HG02870 (cell line): ENCODE measurements around the gene CPN2.

ENCODE experiments used
- ATAC-seq: cut with Tn5 transposase; IDR thresholded peaks from one replicate; pipeline ENCODE4 v1.9.1; 2021; ENCODE audit warnings: mild to moderate bottlenecking, moderate library complexity; ENCODE audit not compliant: unreplicated experiment

Gene CPN2

DNA sequence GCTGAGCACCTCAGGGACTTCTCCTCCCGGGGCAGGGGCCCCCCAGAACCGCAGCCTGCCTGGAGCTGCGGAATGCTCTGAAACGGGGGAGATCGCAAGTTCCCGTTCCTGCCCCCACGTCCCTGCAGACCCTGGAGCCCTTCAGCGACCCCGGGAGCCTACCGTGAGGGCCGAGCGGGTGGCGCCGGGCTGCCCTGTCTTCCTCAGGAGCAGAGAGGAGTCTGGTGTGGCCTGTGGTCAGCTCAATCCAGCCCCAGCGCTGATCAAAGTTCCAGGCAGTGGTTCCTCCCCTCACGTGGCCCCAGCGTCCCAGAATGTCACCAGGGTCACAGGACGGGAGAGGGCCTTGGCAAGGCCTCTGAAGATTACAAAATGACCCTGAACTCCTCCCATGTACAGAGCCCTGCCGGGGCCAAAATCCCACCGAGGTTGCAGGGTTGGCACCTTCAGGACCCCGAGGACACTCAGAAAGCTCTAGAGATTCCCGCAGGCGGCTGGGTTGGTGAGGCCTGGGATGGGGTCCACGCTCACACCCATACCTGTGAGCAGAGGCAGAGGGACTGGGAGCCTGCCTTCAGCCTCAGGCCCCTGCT, at the start of gene CPN2:
Gene CPN2 (minus strand): TSS at position 249 of the 593 bp plus-strand sequence. CDS start 8,626 bp downstream, outside the sequence.
- ATAC-seq = no peak

GRCh38 chr3:194399874-194400411, 48.8 kb upstream of the CPN2 start:
- ATAC-seq = no peak

DNA sequence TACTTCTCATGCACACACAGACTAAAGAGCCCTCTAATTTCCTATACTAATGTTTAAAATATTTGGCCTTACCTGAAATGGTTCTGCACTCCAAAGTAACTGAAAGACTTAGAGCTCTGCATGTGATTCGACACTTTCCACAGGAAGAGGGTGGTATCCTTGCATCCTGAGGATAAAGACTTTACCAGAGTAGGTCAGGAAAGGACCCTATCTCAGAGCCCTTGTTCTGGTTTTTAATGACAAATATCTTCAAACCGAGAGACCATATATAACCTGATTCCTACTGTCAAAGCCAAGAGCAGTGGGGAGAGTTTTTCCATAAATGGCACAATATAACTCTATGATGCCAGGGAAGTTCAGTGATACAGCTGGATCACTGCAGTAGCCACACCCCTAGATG, 48.0 kb upstream of the CPN2 start, which contains the start of gene GP5:
Gene GP5 (minus strand): TSS at position 101 of the 400 bp plus-strand sequence. CDS start 984 bp downstream, outside the sequence.
- no peak for ATAC-seq

GRCh38 chr3:194397757-194398312, 46.7 kb upstream of the CPN2 start:
- ATAC-seq = no peak

DNA sequence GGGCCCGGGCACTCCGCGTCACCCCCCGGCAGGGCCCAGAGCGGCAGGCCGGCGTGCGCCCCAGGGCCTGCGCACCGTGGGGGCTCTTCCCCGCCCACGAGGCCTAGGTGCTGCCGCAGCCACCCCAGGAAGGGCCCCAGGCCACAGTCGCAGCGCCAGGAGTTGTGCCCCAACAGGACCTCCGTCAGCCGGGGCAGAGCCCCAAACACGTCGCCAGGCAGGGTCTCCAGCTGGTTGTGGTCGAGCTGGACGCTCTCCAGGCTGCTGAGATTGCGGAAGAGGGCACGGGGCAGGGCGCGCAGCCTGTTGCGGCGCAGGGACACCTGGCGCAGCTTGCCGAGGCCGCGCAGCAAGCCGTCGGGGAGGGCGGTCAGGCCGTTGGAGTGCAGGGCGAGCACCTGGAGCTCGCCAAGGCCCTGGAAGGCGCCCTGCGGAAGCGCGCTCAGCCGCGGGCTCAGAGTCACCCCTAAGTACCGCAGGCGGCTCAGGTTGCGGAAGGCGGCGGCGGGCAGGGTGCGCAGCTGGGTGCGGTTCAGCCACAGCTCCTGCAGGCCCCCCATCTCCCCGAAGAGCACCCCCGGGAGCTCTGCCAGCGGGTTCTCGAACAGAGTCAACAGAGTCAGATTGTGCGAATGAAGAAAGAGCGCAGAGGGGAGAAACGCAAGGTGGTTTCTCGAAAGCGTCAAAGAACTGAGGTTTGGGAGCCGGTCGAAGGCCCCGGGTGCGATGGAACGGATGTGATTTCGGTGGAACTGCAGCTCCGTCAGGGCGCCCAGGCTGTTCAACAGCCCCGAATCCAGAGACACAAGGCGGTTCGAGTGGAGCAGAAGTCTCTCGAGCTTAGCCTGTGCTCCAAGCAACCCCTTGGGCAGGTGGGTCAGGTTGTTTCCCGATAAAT, 46.0 kb upstream of the CPN2 start:
- ATAC-seq = no peak

GRCh38 chr3:194396539-194396858, 45.4 kb upstream of the CPN2 start:
- ATAC-seq = no peak

DNA sequence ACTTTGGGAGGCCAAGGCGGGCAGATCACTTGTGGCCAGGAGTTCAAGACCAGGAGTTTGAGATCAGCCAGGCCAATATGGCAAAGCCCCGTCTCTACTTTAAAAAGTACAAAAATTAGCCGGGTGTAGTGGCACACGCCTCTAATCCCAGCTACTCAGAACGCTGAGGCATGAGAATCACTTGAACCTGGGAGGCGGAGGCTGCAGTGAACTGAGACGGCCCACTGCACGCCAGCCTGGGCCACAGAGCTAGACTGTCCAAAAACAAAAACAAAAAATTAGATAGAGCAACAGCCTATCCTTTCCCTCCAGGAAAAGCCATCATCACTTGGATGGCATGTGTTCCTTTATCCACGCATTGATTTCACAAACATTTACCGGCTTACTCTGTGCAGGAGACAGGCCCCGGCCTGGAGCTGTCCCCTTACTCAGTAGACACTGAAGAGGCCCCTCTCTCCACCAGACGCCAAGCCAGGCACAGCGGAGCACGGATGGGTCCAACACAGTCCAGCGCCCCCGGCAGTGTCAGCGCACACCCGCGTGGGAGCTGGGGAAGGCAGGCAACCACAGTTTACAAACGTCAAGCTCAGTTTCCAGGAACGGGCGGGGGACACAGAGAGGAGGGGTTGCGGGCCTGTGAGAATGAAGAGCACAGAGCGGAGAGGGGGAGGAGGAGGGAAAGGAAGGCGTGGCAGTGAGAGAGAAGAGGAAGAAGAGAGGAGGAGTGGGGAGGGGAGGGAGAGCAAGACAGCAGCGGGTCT, 44.8 kb upstream of the CPN2 start:
- ATAC-seq = no peak

DNA sequence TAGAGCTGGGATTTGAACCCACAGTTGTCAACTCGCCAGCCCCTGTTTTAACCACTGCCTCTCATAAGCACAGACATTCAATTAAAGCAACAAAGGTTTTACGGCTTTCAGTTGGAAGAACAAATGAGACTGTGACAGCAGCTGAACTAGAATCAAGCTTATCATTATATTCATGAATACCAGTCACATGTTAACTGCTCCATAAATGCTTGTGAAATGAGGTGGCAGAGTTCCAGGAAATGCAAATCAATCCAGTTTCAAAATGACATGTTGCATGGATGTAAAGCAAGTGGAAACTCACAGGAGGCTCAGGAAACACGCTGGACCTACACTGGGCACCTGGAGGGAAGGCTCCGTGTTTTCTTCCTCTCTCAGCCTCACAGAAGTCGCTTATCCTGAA, 44.1 kb upstream of the CPN2 start:
- no peak for ATAC-seq

DNA sequence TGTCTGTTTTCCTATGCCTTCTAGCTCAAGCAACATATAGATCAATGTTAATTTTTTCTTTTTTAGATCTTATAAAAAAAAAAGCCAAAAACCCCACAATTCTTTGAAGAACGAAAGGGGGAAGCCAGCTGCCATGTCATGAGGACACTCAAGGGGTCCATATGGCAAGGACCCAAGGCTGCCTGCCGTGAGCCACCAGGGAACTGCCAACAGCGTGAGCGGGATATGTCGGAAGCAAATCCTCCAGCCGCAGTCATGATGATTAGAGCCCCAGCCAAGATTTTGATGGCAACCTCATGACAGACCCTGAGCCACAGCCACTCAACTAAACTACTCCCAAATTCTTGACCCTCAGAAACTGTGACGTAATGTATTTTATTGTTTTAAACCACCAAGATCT, 41.4 kb upstream of the CPN2 start:
- no peak for ATAC-seq

GRCh38 chr3:194390835-194391234, 39.7 kb upstream of the CPN2 start:
- no peak for ATAC-seq

GRCh38 chr3:194389269-194389668, 38.1 kb upstream of the CPN2 start:
- no peak for ATAC-seq

- no peak for ATAC-seq
Observed at GRCh38 chr3:194387926-194388418, 36.8 kb upstream of the CPN2 start.

GRCh38 chr3:194387276-194387675, 36.1 kb upstream of the CPN2 start:
- no peak for ATAC-seq

GRCh38 chr3:194386648-194387047, 35.5 kb upstream of the CPN2 start:
- no peak for ATAC-seq

DNA sequence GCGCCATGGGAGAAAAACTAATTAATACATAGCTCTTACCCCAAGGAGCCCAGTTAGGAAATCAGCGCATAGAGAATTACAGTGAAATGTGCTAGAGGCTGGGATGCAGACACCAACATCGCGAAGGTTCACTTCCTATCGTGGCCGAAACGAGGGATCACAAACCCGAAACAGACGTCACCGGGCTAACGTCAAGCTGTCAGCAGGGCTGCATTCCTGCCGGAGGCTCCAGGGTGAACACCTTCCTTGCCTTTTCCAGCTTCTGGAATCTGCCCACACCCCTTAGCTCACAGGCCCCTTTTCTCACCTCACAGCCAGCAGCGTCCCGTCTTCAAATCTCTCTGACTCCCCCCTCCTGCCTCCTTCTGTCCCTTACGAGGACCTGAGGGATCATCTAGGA, 34.9 kb upstream of the CPN2 start:
- ATAC-seq = no peak

DNA sequence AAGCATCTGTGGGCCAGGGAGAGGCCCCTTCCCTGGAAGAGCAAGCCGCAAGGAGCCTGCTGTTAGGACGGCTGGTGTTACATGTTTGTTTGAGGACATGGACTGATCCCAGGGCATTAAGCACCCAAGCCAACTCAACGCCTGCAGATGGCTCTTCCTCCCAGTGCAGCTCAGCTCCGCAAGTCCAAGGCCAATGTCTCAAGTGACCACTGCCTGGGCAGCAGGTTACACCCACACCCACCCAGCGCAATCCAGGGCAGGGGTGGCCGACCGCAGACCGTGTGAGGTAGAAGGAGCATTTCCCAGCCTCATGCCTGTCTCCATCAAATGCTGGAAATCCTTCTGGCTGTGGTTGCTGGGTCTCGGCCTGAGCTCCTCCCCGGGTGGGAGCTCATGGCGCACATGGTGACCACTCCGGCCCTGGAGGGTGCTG, 33.5 kb upstream of the CPN2 start:
- ATAC-seq = no peak

GRCh38 chr3:194384156-194384555, 33.0 kb upstream of the CPN2 start:
- ATAC-seq = no peak

DNA sequence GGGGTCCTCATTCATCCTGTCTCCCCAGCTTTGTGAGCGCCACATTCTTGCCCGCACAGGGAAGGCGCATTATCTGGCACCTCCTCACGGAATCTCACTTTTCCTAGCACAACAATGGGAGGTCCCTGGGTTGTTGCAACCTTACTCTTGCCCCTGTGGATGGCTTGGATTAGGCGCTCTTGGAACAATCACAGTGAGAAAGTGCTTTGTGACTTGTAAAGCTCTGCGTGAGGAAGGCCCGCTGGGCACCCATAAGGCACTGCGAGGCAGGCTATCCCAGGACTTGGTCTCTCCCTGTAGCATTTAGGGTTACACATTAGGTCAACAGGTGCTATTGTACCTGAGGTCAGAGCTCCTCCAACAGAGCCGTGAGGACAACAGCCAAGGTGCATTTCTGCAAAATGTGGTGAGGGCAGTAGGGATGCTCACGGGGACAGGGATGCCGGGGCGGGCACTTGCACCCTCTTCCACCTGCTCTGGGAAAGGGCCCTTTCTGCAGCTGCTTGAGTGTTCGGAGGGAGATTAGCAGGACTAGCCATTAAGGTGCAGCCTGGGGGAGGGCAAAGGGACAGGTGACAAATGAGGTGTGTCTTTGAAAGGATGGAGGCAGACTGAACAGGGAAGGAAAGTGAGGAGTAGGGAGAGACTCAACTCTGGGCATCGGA, 32.3 kb upstream of the CPN2 start:
- no peak for ATAC-seq

DNA sequence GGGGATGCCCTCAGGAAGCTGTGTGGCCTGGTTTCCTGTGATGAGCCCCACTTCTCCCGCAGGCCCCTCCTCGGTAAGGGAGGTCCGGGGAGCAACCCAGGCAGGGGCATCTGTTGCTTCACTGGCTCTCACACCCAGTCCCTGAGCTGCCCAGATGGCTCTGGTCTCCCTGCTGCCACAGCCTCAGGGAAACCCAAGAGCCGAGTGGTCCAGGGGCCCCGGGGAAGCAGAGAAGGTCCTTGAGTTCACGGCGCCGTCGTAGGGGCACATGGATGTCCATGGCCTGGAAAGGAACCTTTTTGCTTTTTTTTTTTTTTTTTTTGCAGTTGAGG, 31.7 kb upstream of the CPN2 start:
- no peak for ATAC-seq

GRCh38 chr3:194382196-194382891, 31.2 kb upstream of the CPN2 start:
- no peak for ATAC-seq
